ENCODE data around the gene ICOSLG. TPM values are rescaled to one million over a fixed set of nuclear protein-coding genes. Genes with fewer than 3 reads are reported as not detected.
"Not testable (repeated sequence)": the region's sequence is repeated elsewhere in the genome, so short reads cannot be mapped to it uniquely, and the experiment has no call there.

Gene ICOSLG
- total RNA-seq, 2 experiments from 2014 or later, result 1.1 to 1.7 TPM

DNA sequence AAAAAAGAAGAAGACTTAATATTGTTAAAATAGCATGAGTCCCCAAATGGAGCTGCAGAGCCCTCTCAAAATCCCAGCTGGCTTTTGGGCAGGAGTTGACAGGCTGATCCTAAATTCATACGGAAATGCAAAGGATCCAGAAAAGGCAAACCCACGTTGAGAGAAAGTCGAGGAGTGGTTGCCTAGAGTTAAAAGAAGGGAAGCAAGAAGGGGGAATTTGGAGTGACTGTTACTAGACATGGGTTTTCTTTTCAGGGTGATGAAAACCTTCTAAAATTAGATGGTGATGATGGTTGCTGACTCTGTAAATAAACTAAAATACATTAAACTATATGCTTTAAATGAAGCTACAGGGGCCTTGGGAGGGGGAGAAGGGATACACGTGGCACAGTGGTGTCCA lies 19.3 kb upstream of the ICOSLG start:
- no peak for ATAC-seq
- Mint-ChIP-seq H3K4me1 (no peaks in the 10 kb centered on the region), H3K9me3 (ENCODE audit: low read depth) (no peaks in the 10 kb centered on the region), H3K4me3 (no peak overlapping the region), H3K27ac (no peak overlapping the region), H3K27me3 (peaks cover 14% of the 10 kb centered on the region), H3K36me3 (no peaks in the 10 kb centered on the region)
- CTCF ChIA-PET, result no interaction called here
- DNase-seq, result no peak

DNA sequence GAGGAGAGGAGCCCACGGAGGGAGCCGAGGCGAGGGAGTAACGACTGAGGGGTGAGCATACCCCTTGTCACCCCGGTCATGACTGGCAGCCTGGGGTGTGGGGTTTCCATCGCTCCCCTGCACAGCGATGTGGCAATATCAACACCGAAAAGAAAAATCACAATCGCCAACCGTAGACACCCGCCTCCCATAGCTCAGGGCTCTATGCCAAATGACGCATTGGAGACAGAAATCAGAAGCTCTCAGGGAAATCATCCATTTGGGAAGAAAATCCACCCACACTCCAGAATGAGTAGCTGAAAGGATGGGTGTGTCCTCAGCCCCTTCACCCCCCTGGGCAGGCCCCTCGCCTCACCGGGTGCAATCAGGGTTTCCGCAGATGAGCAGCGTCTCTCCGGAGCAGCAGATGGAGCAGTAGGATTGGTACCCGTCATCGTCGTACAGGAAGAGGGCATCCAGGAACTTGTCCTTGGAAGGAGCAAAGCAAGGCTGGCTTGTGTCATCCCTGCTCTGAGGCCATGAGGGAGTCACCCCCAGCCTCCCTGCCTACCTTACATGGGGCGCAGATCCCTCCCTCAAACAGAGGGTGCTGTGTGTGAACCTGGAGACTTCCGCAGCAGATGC lies 18.5 kb upstream of the ICOSLG start:
- Mint-ChIP-seq H3K4me3 (no peak overlapping the region), H3K4me1 (no peaks in the 10 kb centered on the region), H3K27ac (no peak overlapping the region), H3K27me3 (peaks cover 19% of the 10 kb centered on the region), H3K36me3 (no peaks in the 10 kb centered on the region), H3K9me3 (ENCODE audit: low read depth) (no peaks in the 10 kb centered on the region)
- ATAC-seq (no peak), DNase-seq (no peak)
- CTCF ChIA-PET, result no interaction called here

DNA sequence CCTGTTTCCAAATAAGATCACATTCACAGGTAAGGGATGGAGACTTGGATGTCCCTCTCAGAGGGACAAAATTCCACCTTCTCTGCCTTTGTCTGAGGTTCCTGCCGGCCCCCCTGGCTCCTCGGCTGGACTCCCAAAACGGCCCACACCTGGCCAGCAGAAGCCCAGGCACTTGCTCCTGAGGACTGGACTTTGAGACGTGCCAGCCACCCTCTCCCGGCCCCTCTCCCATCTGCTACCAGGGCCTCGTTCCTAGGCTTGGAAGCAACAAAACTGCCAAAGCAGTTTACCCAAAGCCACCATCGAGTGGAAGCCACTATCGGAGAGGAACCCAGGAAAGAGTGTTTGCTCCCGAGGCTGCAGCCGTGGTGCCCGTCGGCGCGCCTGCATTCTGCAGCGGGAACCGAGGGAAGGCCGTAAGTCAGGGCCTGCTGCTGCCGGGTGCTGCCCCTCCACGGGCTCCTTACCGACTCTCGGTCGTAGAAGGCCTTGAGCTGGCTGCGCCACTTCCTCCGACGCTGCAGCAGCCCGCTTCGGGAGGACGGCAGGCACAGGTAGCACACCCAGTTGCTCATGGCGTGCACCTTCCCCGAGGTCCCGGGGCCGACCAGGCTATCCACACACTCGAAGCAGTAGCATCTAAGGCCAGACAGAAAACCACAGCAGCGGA lies 17.4 kb upstream of the ICOSLG start:
- H3K36me3 Mint-ChIP-seq, result no peaks in the 10 kb centered on the region
- peaks cover 23% of the 10 kb centered on the region for H3K27me3 Mint-ChIP-seq
- no peak overlapping the region for H3K4me3 Mint-ChIP-seq
- DNase-seq (no peak), ATAC-seq (no peak)
- H3K9me3 Mint-ChIP-seq (ENCODE audit: low read depth), result no peaks in the 10 kb centered on the region
- H3K27ac Mint-ChIP-seq, result no peak overlapping the region
- CTCF ChIA-PET, result no interaction called here
- no peaks in the 10 kb centered on the region for H3K4me1 Mint-ChIP-seq

DNA sequence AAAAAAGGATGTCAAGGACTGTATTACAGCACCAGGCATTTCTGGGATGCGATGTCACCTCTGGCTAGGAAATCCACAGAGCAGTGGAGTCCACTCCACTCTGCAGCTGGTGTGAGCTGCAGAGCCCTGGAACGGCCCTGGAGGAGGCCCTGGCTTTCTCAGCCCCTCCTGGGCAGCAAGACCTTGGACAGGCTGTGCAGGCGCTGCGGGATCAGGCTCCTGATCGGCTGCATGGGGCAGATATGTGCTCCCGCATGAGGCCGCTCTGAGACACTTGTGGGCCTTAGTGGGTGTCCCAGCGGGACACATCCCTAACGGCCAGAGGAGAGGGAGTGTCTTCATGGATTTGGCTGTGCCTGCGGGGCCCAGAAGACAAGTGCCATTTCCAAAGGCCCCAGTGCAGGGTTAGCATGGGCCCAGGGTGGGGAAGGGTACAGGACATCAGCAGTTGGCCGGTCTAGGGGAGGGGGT lies 14.8 kb upstream of the ICOSLG start:
- no peaks in the 10 kb centered on the region for H3K4me1 Mint-ChIP-seq
- DNase-seq (no peak), ATAC-seq (no peak)
- H3K4me3 Mint-ChIP-seq, result no peak overlapping the region
- no peaks in the 10 kb centered on the region for H3K9me3 Mint-ChIP-seq (ENCODE audit: low read depth)
- no peaks in the 10 kb centered on the region for H3K36me3 Mint-ChIP-seq
- CTCF ChIA-PET, result no interaction called here
- H3K27ac Mint-ChIP-seq, result no peak overlapping the region
- H3K27me3 Mint-ChIP-seq, result peaks cover 20% of the 10 kb centered on the region

DNA sequence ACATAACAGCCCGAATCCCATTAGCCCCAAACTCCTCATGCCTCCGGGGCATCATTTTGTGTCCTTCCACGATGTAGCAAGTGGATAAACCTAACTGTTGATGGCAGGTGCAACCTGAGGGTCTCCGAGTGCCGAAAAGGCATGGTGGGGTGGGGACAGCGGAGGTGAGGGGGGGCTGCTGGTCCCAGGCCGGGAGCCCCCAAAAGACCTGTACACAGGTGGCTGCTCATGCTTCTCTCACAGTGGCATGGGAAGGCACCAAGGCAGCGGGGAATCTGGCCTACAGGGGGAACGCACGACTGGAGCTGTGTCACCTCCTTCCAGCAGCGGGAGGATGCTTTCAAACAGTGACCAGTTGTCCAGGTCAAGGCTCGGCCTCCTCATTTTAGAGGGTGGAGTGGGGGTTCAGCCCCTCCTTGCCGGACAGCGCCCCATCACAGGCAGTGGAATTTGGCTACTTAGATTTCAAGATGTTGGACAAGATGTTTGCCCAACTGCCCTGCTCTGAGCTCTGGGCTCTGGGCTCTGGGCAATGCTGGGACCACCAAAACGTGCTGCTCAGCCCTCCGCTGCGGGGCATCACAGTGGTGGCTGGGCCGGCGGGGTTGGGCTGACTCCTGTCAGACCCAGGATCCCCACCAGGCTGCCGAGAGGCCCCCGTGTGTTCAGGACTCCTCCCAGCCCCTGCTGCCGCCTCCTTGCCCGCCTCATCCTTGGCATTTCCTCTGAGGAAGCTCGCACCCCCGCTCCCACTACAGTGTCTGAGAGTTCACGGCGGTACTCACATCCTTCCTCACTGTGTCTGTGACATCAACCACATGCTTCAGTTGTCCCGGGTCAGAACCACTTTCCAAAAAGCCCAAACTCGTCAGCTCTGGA lies 13.3 kb upstream of the ICOSLG start:
- peaks cover 12% of the 10 kb centered on the region for H3K27me3 Mint-ChIP-seq
- no peaks in the 10 kb centered on the region for H3K36me3 Mint-ChIP-seq
- H3K9me3 Mint-ChIP-seq (ENCODE audit: low read depth), result no peaks in the 10 kb centered on the region
- no peak overlapping the region for H3K4me3 Mint-ChIP-seq
- CTCF ChIA-PET, result interaction anchor here (0.6 to 1.4 kb wide), 3 partner anchors 10 to 33 kb away, joined by 3 to 4 read pairs (median 4); no protein-coding TSS in a partner anchor
- ATAC-seq (no peak), DNase-seq (no peak)
- no peak overlapping the region for H3K27ac Mint-ChIP-seq
- no peaks in the 10 kb centered on the region for H3K4me1 Mint-ChIP-seq

GRCh38 chr21:44249204-44250037 lies 8.7 kb upstream of the ICOSLG start:
- DNase-seq; H3K4me1 Mint-ChIP-seq; ATAC-seq; H3K36me3 Mint-ChIP-seq; H3K27ac Mint-ChIP-seq; H3K4me3 Mint-ChIP-seq; H3K27me3 Mint-ChIP-seq; H3K9me3 Mint-ChIP-seq (ENCODE audit: low read depth); CTCF ChIA-PET: not testable (repeated sequence)

DNA sequence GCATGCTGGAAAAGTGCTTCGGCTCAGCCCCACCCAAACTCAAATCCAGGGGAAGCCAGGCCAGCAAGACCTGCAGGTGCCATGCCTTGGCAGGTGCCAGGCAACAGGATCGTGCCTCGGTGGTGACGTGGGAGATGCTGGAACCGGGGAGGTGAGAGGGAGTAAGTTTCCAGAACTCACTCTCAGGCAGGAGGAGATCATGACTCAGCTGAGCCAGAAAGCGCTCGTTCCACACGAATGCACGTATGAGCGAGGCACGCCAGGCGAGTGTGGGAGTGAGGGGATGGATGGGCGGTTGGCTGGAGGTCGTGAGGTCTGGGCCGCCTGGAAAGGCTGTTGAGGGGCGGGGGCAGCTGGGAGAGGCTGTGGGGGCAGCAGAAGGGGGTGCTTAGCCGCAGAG lies 7.2 kb upstream of the ICOSLG start:
- H3K36me3 Mint-ChIP-seq; H3K27ac Mint-ChIP-seq; H3K4me1 Mint-ChIP-seq; DNase-seq; H3K27me3 Mint-ChIP-seq; H3K4me3 Mint-ChIP-seq; H3K9me3 Mint-ChIP-seq (ENCODE audit: low read depth); CTCF ChIA-PET; ATAC-seq: not testable (repeated sequence)

DNA sequence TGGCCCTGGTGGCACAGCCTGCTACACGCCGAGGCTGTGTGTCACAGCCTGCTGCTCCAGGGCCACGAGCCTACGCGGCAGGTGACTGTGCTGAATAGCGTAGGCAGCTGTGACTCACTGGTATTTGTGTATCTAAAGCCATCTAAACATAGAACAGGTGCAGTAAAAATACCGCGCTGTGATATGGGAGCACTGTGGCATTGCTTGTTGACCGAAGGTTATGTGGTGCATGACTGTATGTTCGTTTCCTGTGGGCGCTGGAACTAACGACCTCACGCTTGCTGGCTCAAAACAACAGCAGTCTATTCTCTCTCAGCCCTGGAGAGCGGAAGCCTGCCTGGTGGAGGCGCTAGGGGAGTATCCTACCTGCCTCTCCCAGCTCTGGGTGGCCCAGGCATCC lies 3.2 kb upstream of the ICOSLG start:
- H3K9me3 Mint-ChIP-seq (ENCODE audit: low read depth); H3K4me3 Mint-ChIP-seq; H3K36me3 Mint-ChIP-seq; CTCF ChIA-PET; H3K4me1 Mint-ChIP-seq; DNase-seq; H3K27me3 Mint-ChIP-seq; H3K27ac Mint-ChIP-seq: not testable (repeated sequence)
- ATAC-seq, result peak; percentile 76

- H3K27me3 Mint-ChIP-seq; H3K4me1 Mint-ChIP-seq; H3K36me3 Mint-ChIP-seq; H3K27ac Mint-ChIP-seq; H3K9me3 Mint-ChIP-seq (ENCODE audit: low read depth); H3K4me3 Mint-ChIP-seq; CTCF ChIA-PET; DNase-seq: not testable (repeated sequence)
- peak; percentile 46 for ATAC-seq
These were observed 538 bp upstream of the ICOSLG start for GRCh38 chr21:44241281-44241680.

DNA sequence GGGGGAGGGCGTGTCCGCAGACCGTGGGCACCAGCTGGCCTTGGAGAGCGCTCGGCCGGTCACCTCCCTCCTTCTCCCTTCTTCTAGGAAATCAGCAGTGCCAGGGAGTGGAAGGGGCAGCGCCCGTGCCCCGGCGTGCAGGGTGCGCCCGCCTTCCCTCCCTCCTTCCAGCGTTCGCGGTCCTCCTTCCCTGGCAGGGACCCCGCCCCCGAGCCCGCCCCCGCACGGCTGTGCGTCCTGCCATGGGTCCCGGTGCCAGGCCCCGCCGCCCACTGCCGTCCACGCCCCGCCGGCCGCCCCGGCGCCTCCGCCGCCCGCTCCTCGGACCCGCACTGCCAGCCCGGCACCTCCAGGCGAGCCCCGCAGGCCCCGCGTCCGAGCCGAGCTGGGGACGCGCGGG lies 390 bp downstream of the ICOSLG start:
- ATAC-seq, result peak; percentile 9
- H3K36me3 Mint-ChIP-seq; H3K4me3 Mint-ChIP-seq; H3K9me3 Mint-ChIP-seq (ENCODE audit: low read depth); H3K4me1 Mint-ChIP-seq; DNase-seq; CTCF ChIA-PET; H3K27ac Mint-ChIP-seq; H3K27me3 Mint-ChIP-seq: not testable (repeated sequence)

DNA sequence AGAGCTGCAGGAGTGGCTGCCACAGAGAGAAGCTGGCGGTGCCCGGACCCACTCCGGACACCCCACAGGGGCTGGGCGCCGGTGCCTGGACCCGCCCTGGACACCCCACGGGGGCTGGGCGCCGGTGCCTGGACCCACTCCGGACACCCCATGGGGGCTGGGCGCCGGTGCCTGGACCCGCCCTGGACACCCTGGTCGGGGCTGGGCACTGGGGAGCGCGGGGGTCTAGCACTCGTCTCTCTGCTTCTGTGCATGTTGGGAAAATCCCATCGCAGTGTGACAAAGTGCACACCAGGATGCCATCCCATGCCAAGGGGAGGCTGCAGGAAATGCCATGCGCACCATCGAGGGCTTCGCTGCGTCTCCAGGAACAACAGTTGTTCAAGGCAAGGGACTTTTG lies 11.2 kb downstream of the ICOSLG start:
- H3K9me3 Mint-ChIP-seq (ENCODE audit: low read depth); ATAC-seq; H3K27ac Mint-ChIP-seq; H3K36me3 Mint-ChIP-seq; H3K4me3 Mint-ChIP-seq; H3K4me1 Mint-ChIP-seq; H3K27me3 Mint-ChIP-seq; CTCF ChIA-PET; DNase-seq: not testable (repeated sequence)

DNA sequence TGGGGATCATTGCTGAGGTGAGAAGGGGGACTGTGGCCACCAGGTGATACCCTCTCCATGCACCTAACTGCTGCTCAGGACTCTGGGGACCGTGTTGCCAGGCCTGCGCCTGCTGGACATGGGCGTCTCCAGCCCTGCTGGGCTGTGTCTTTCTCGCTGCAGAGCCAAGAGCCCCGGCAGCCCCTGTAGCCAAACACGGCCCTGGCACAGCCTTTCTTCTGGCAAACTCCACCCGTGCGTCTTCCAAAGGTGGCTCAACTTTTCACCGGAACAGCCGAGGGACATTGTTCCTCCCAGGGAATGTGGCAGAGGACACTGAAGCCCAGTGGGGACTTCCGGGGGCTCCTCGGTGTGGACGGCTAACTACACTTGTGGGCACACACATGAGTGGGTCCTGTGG lies 12.6 kb downstream of the ICOSLG start:
- H3K4me1 Mint-ChIP-seq; ATAC-seq; H3K4me3 Mint-ChIP-seq; CTCF ChIA-PET; DNase-seq; H3K36me3 Mint-ChIP-seq; H3K27ac Mint-ChIP-seq; H3K9me3 Mint-ChIP-seq (ENCODE audit: low read depth); H3K27me3 Mint-ChIP-seq: not testable (repeated sequence)

- H3K27me3 Mint-ChIP-seq; H3K4me3 Mint-ChIP-seq; H3K36me3 Mint-ChIP-seq; H3K9me3 Mint-ChIP-seq (ENCODE audit: low read depth); DNase-seq; H3K27ac Mint-ChIP-seq; ATAC-seq; CTCF ChIA-PET; H3K4me1 Mint-ChIP-seq: not testable (repeated sequence)
These were observed 13.1 kb downstream of the ICOSLG start for GRCh38 chr21:44227614-44228013.

All from activated CD8-positive, alpha-beta memory T cell treated with anti-CD3 and anti-CD28 coated beads, Interleukin-2, amount 10 ng/mL, durations not matched to agents 7 days and 5 days (primary cell).